GM18868 (cell line): ENCODE results near the gene FA2H.

Experiments used
- ATAC-seq: cut with Tn5 transposase; IDR thresholded peaks from one replicate; pipeline ENCODE4 v1.9.1; 2021; ENCODE audit warnings: mild to moderate bottlenecking, moderate library complexity; ENCODE audit not compliant: unreplicated experiment

Gene FA2H

DNA sequence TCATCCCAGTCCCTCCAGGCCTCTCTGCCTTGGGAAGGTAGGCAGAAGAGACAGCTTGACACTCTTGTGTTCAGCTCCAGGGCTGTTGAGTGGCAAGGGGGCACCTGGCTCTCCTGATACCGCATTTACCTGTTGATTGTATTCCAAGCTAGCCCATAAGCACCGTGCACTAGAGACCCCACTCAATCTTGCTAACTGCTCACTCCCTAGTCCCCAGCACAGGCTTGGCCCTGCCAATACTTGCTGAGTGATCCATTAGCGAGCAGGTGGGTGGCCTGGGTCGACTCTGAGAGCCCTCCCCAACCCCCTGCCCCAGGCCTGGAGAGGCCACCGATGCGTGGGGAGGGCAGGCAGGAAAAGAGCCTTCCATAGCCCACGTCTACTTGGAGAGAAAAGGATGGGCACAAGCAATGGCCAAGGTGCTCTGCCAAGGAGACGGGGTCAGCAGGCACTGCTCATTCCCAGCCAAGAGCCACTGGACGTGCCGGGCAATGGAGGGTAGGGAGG is 29.5 kb downstream of the FA2H start:
- no peak for ATAC-seq

- ATAC-seq = no peak
Observed at GRCh38 chr16:74744566-74744965, 30.1 kb downstream of the FA2H start.

GRCh38 chr16:74743668-74744299 is 30.8 kb downstream of the FA2H start:
- no peak for ATAC-seq

DNA sequence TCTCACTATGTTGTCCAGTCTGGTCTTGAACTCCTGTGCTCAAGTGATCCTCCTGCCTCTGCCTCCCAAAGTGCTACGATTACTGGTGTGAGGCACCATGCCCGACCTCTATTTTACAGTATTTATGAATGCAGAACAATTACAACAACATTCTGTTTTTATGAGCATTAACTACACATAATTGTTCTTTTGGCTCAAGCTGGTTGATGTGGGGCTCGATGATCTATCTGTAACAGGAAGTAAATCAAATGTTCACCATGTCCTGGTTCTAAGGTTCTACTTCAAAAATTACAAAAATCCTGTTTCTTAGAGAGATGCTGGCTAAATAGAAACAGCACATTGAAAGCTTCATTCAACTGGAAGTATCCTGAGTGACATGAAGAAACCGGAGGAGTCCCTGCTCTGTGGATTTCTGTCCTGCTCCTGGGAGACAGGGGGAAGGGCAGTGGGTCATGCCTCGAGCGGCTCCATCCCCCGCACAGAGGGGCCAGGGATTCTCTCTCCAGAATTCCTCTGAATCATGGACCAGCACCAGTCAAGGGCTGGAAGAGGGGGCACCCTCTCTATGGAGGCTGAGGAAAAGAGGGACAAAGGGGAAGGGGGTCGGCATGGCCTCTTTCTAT is 31.5 kb downstream of the FA2H start:
- no peak for ATAC-seq

- ATAC-seq = no peak
Observed at GRCh38 chr16:74742051-74742481, 32.6 kb downstream of the FA2H start.

DNA sequence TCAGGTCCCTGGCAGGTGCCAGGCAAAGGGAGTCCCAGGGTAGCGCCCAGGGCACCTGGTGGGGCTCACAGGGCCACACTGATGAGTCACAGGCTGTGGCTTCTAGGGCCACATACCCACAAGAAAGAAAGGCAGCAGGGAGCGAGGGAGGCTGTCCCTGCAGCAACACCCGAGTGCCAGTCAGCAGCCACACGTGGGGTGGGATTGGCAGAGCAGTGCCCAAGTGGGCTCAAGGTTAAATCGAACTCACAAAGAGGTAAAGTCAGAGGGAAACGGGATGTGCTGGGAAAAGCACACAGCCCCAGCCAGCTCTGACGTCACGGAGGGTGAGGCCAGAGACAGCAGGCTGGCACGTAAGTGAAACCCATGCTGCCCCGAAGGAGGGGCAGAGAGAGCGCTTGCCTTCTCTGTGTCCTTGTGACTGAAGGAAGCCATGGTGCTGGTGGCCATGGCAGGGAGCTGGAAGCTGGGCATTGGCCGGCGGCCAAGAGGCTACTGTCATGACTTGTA is 33.8 kb downstream of the FA2H start:
- no peak for ATAC-seq

DNA sequence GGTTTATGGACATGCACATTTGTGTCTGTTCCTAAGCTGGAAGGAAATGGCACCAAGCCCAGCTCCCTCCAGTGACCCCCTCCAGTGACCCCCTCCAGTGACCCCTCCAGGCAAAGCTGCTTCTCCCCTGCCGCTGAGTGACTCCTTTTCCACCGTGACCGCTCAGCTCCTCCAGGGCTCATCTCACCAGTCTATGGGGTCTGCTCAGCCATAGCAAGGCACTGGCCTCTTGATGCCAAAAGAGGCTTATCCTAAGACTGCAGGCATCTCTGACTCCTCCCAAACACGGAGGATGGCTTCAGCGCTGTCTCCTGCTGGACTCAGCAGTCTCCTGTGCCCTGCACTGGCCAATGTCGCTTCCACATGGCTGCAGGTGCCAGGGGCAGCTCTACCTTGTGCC is 35.3 kb downstream of the FA2H start:
- no peak for ATAC-seq

DNA sequence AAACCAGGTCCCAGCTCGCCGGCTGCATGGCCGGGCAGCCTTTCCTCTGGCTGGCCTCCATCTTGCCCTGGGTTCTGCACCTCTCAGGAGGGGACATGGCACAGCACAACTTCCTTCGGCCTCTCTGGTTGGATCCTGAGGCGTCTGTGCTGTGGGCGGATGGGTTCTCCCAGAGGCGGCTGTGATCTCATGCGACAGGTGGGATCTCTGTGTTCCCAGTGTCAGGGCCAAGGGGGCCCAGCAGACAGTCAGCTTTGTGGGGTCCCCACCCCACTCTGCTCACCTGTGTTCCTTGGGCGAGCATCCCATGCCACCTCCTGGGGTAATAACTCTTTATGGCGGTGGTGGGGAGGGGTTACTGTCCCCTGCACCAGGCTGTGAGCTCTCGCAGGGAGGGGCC is 35.8 kb downstream of the FA2H start:
- no peak for ATAC-seq

DNA sequence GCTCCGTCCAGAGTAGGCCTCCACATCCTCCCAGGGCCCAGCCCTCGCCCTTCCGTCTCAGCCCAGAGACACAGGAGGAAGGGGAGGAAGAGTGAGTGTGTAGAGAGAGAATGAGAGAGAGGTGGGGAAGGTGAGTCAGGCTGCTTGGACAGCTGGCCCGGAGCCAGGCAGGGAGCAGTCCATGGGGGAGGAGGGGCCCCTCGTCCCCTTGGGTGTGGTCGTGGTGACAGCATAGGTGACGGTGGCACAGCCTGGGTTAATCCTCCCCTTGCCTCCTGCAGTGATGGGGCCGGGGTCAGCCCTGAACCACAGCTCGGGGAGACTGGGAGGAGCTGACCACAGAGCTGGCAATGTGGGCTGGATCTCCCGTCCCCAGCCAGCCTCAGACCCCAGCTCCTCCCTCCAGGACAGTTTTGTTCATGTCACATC is 36.5 kb downstream of the FA2H start:
- ATAC-seq = no peak

DNA sequence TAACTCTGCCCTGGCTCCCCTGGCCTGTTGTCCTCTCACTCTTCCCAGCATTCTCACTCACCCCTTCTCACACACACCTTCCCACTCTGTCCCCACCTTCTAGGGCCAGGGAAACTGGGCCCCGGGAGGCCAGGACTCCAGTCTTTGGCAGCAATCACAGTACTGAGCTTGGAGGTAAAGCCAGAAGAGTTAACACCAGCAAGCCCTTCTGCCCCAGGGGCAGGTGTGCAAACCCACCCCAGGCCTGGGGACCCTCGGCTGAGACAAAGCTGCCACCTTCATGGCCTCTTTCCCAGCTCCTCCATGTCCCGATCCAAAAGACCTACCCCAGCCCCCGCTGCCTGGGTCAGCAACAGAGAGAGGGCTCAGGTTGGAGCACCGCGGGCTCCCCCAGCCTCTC is 37.1 kb downstream of the FA2H start:
- no peak for ATAC-seq

DNA sequence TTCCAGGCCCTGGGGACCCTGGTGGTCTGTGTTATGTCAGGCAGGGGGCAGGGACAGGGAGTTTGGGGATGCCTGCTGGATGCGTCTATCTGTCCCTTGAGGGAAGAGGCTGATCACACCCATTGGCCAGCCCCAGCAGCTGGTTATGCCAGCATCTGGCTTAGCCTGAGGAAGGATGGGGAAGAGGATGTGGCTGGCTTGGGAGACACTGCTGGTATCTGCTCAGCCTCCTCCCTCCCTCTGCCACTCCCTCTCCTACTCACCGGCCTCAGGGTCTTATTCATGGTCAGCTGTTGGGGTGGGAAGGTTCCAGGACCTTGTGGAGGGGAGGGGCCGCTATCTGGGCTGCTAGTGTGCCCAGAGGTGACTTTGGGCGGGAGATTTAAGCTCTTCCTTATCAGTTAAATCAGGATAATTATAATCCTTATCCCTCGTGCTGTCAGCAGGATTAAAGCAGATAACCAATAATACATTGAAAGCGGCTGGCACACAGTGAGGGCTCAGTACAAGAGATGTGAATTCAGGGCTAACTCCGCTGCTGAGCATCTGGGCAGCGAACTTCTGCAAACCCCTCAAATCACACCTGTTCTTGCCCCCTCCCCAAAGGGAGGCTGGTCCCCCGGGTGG is 38.0 kb downstream of the FA2H start:
- no peak for ATAC-seq

DNA sequence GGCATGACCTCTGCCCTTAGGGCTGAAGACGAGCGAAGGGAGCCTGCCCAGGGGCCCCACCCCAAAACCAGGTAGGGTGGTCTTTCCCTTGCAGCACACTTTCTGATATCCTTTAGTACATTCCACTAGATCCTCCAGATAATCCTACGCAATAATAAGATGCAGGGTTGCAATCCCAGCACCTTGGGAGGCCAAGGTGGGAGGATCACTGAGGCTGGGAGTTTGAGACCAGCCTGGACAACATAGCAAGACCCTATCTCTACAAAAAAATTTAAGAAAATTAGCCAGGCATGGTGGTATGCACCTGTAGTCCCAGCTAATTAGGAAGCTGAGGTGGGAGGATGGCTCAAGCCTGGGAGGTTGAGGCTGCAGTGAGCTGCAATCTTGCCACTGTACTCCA is 39.1 kb downstream of the FA2H start:
- no peak for ATAC-seq

DNA sequence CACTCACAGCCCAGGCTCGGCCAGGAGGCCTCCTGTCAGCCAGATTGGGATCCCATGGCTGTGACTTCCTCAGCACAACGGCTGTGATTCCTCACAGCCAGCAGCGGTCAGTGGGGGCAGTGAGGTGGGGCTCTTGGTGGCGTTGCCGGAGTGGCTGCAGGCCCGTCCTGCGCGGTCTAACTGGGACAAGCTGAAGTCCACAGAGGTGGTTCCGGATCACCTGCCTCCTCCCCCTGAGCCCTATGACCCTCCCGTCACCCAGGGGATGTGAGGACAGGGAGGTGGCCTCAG is 39.5 kb downstream of the FA2H start:
- ATAC-seq = no peak

- ATAC-seq = no peak
Observed at GRCh38 chr16:74734361-74735161, 40.1 kb downstream of the FA2H start.

- no peak for ATAC-seq
Observed at GRCh38 chr16:74732707-74733350, 41.8 kb downstream of the FA2H start.

GRCh38 chr16:74731853-74732477 is 42.7 kb downstream of the FA2H start:
- no peak for ATAC-seq

DNA sequence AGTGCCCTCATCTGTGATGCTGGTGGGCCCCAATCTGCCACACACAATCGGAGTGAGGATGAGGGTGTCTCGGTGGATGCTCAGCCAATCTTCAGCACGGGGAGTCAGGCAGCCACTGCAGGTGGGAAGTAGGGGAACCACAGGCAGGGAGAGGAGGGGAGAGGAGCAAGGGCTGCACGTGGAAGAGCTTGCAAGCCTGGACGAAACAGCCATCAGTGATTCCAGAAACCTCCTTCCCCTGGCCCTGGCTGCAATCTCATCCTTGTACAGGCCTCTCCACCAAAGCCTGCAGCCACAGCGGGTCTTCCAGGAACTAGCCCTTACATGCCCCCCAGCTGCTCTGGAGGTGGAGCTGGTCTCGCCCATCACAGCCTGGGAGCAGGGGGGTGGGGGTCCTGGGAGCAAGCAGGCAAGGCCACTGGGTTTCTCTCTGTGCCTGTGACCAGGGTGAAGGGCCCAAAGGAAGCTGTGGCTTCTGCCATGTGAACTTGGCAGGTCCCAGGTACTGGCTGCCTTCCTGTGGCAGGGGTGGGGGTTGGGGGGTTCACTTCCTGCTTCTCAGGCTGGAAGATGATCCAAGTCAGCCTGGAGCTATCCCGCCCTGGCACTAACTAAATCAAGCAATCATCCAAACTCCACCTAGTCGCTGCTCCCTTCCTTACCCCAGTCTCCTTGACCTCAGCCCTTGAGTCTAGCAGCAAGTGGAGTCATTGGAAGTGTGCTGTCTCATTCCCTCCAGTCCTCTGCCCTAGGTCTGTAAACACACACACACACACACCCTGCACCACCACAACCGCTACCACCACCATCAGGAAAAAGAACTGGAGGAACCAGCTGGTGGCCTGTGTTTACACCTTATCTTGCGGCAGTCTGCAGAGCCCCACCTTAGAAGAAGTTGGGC is 44.6 kb downstream of the FA2H start:
- ATAC-seq = no peak

- no peak for ATAC-seq
Observed at GRCh38 chr16:74727903-74728302, 46.7 kb downstream of the FA2H start.

DNA sequence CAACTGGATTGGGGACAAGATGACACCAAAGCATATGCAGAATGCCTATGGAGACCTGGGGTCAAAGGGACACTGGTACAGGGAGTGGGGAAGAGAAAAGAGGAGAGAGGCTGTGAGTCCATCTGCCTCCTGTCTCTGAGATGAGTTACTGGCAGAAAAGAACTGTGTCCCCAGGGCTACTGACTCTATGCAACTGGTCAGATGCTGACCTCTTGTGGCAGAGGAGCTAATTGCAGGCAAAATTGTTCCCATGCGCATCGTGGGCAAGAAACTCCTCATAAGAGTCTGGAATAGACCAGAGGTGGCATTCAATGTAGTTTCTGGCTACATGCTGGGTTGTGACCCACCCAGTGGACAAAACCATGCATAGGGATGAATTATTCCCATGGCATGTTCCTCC is 47.9 kb downstream of the FA2H start:
- no peak for ATAC-seq
